22Rv1 (cell line): ENCODE measurements around the gene SUFU.
A peak's percentile ranks its signal among the peaks of the same experiment; 100 is the strongest.

Experiments used
- H3K27ac ChIP-seq: fragments of 450-650 bp; 2 replicates; pipeline ENCODE4 v1.5.1; 2017
- ZFX ChIP-seq: fragments of 450-650 bp; IDR thresholded peaks from 2 replicates; pipeline ENCODE4 v1.6.1; 2017; ENCODE audit warnings: antibody characterized with exemption, borderline replicate concordance
- TF ChIP-seq, protein P1 (sequence below): fragments of 450-650 bp; IDR thresholded peaks from 2 replicates; pipeline ENCODE4 v1.5.1; 2017; ENCODE audit warnings: mild to moderate bottlenecking

SUFU gene

DNA sequence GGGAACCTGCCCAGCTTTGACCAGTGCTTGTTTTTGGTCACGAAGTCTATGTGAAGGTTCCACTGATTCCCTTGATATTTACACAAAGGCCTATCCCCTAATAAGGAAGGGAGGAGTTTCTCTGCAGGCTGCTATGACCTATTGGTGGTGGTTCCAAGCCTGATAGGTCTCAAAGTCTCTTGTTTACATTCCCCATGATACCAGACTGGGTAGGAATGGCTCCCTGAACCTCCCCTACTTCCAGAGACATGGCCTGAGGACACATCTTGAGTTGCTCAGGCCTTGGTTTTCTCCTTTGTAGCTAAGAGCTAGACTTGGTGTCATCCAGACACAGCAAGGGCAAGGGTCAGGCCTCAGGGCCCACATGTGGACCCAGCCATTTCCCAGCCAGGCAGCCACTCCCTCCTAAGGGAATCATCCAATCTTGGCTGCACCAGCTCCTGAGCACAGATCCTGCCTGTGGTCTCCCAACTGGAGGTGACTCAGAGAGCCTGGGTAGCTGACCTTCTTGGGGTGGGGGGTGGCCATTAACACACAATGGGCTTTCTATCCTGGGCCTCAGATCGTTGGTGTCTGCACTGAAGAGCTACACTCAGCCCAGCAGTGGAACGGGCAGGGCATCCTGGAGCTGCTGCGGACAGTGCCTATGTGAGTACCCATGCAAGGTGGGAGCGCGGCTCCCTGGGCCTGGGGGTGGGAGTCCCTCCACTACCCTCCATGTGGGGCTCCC is 89.5 kb downstream of the SUFU start:
- TF ChIP-seq, protein P1, sequence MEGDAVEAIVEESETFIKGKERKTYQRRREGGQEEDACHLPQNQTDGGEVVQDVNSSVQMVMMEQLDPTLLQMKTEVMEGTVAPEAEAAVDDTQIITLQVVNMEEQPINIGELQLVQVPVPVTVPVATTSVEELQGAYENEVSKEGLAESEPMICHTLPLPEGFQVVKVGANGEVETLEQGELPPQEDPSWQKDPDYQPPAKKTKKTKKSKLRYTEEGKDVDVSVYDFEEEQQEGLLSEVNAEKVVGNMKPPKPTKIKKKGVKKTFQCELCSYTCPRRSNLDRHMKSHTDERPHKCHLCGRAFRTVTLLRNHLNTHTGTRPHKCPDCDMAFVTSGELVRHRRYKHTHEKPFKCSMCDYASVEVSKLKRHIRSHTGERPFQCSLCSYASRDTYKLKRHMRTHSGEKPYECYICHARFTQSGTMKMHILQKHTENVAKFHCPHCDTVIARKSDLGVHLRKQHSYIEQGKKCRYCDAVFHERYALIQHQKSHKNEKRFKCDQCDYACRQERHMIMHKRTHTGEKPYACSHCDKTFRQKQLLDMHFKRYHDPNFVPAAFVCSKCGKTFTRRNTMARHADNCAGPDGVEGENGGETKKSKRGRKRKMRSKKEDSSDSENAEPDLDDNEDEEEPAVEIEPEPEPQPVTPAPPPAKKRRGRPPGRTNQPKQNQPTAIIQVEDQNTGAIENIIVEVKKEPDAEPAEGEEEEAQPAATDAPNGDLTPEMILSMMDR = no peak
- TF ChIP-seq ZFX = no peak
- H3K27ac ChIP-seq = no peak overlapping the region

GRCh38 chr10:102593804-102594079 is 90.0 kb downstream of the SUFU start:
- no peak overlapping the region for H3K27ac ChIP-seq
- TF ChIP-seq, protein P1 = no peak
- TF ChIP-seq ZFX = no peak

DNA sequence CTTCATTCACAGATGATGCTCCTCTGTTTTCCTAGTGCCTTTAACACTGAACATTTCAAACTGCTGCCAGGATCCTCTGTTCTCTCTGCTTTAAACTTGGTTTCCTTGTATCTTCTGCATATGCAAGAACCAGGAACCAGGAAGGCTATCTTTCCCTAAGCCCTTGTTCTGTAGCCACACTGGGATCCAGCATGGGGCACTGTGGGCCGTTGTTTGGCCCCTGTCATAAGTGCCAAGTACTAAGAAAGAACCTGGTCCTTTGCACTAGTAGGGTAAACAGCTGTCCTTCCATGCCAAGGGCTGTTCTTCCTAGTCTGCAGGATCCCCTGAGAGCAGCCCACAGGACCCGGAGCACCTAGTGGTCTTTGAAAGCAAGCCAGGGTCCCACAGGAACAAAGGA is 91.5 kb downstream of the SUFU start:
- no peak for TF ChIP-seq ZFX
- TF ChIP-seq, protein P1 = no peak
- no peak overlapping the region for H3K27ac ChIP-seq

GRCh38 chr10:102595897-102596296 is 92.1 kb downstream of the SUFU start:
- H3K27ac ChIP-seq = no peak overlapping the region
- TF ChIP-seq ZFX = no peak
- TF ChIP-seq, protein P1 = no peak

- TF ChIP-seq ZFX = no peak
- TF ChIP-seq, protein P1 = peak; percentile 87
- H3K27ac ChIP-seq = no peak overlapping the region
Observed at GRCh38 chr10:102596506-102596971, 92.8 kb downstream of the SUFU start.

DNA sequence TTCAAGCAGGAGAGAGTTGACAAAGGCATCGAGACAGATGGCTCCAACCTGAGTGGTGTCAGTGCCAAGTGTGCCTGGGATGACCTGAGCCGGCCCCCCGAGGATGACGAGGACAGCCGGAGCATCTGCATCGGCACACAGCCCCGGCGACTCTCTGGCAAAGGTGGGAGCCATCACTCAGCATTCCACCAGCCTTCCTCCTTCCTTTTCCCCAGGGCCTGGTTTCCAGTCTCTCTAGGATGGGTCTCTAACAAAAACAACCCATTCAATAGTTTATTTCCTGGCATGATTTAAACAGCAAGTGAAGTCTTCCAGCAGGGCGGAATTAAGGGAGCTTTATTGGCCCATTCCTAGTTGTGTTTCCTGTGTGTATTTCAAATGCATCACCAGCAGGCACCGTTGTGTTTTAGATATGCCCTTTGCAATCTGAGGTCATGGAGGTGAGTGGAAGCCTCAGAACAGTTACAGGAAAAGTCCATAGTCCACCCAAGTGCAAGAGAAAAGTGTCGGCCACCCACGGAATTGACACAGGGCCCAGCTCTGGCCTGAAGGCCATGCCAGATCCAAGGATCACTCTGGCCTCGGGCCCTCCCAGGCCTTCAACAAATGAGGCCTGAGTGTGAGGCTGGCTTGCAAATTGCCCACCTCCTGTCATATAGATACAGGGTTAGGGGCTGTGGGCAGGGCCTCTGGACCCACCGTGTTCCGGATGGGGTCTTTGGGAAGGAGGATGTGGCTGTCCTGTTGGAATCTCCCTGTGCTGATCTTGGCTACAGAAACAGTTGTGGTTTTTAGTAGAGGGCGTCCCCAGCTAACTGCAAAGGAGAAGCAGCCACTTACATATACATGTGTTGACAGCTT is 93.6 kb downstream of the SUFU start:
- TF ChIP-seq ZFX = no peak
- TF ChIP-seq, protein P1 = no peak
- H3K27ac ChIP-seq = no peak overlapping the region

- H3K27ac ChIP-seq = no peak overlapping the region
- no peak for TF ChIP-seq ZFX
- TF ChIP-seq, protein P1 = no peak
Observed at GRCh38 chr10:102598243-102598642, 94.5 kb downstream of the SUFU start.
